IPS-NIHi7 (cell line): ENCODE results near the gene HMCN1.
"Not testable (repeated sequence)": the region's sequence is repeated elsewhere in the genome, so short reads cannot be mapped to it uniquely, and the experiment has no call there.

ENCODE experiments used
- DNase-seq: peaks from one replicate; pipeline ENCODE4 v3.0.0; 2012; ENCODE audit warnings: mixed read lengths; ENCODE audit errors: extremely low spot score

HMCN1 gene

DNA sequence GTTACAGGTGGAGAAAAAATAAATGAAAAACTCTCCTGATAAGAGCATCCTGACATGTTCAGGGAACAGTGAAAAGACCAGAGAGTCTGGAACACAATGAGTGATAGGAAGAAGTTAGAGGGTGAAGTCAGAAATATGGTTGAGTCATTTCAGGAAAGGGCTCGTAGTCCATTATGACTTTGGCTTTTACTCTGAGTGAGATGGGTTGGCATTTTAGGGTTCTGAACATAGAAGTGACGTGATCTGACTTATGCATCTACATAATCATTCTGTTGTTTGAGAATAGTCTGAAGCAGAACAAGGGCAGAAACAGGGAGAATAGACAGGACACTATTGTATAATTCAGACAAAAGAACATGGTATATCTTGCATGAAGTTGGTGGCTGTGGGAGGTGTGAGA lies 5.8 kb downstream of the HMCN1 start:
- no peak for DNase-seq

- DNase-seq, result no peak
These were observed 7.4 kb downstream of the HMCN1 start for GRCh38 chr1:185741551-185741950.

DNA sequence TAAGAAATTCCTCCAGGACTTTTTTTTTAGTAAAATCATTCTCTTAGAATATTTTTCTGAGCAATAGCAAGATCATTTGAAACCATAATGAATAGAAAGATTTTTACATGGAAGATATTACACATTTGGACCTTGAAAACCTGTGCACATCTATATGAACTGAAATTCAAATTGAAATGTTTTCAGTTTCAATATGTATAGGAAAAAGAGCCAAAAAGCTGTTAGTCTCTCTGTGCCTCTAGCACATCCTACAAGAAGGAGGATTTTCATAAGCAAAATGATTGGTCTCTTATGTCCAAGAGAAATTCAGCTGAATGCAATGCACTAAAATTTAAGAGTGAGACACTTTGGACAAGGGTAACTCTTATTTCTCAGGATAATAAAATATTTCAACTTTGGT lies 8.2 kb downstream of the HMCN1 start:
- DNase-seq, result no peak

DNA sequence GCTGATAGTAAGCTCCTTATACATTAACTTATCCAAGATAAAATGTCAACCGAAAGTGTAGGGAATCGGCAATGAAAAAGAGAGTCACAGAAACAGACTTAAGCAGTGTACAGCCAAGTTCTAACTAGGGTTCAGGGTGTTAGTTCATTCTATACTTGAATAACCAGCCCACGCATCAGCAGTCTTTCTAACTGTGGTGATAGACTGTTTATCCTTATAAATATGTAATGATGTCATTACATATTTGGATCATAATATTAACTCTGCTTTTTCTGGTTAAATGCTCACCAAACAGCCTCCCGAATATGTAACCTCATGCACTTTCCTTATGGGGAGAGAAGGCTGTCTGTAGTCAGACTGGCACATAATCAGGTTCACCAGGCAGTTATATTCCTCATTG lies 11.0 kb downstream of the HMCN1 start:
- DNase-seq, result no peak

- no peak for DNase-seq
These were observed 24.9 kb downstream of the HMCN1 start for GRCh38 chr1:185759061-185759460.

- DNase-seq, result no peak
These were observed 27.6 kb downstream of the HMCN1 start for GRCh38 chr1:185761841-185762240.

GRCh38 chr1:185767508-185768120 lies 33.4 kb downstream of the HMCN1 start:
- no peak for DNase-seq

DNA sequence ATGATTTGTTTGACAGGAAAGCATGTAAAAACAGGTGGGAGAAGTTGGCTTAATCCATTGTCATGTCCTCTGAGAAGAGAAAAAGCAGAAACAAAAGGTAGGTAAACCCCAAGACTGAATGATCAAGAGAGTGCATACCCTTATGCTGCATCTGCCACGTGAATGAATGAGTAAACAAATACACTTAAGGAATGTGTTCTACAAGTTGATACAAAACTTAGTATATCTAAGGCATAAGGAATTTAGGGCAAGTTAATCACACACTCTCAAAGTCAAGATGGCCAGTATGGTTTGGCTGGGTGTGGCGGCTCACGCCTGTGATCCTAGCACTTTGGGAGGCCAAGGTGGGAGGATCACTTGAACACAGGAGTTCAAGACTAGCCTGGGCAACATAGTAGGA lies 34.2 kb downstream of the HMCN1 start:
- no peak for DNase-seq

GRCh38 chr1:185769136-185769535 lies 34.9 kb downstream of the HMCN1 start:
- DNase-seq, result no peak

DNA sequence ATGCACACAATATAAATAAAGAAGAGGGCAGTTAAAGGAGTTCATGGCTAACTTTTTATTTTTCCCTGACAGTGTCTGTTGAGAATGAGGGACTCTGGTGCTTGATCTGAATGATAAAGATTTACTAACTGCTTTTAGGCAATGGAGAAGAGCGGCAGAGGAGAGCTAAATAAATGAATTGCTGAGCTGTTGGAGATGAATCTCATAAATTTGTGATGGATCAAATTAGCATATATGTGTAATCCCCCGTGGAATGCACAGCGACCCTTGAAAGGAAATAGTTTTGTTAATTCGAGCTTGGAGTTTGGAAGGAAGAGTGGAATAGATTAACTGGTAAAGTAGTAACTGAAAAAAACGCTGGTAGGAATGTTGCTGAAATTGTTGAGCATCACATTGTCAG lies 40.2 kb downstream of the HMCN1 start:
- no peak for DNase-seq

GRCh38 chr1:185775501-185775900 lies 41.3 kb downstream of the HMCN1 start:
- no peak for DNase-seq

GRCh38 chr1:185776522-185776921 lies 42.3 kb downstream of the HMCN1 start:
- DNase-seq, result no peak

GRCh38 chr1:185783860-185784259 lies 49.7 kb downstream of the HMCN1 start:
- DNase-seq, result not testable (repeated sequence)

- no peak for DNase-seq
These were observed 51.4 kb downstream of the HMCN1 start for GRCh38 chr1:185785586-185785985.

DNA sequence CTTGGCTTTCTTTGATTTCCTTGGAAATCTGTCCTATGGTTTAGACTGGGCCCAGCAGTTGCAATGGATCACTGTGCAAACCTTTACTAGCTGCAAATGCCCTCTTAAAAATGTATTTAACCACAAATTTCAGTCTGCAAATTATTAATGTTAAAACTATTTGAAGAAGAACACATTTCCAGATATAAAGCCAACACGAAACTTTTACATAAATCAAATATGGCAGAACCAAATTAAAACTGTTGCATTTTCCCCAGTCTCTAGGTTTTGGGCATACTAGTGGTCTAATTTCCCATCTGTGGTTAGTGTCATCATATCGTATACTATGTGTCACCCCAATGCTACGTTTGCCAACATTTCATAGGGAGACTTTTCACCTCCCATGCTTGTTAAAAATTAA lies 52.3 kb downstream of the HMCN1 start:
- no peak for DNase-seq

DNA sequence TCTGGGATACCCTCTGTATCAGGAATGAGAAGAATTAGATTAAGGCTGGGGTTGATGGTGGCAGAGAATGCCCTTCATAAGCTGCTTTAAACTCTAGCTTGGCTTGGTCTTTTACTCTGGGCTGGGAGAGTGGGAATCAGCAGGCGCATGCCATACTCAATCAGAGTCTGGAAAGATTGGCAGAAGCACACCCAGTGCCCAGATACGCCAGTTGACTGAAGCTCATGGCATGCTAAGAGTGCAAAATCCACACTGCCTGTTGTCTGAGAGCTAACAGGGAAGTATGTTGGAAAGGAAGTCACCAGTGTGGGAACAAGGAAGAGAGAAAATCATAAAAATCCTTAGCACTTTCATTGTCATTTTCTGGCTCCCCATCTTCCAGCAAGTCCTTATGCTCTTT lies 53.0 kb downstream of the HMCN1 start:
- no peak for DNase-seq

GRCh38 chr1:185788386-185788785 lies 54.2 kb downstream of the HMCN1 start:
- DNase-seq, result no peak

DNA sequence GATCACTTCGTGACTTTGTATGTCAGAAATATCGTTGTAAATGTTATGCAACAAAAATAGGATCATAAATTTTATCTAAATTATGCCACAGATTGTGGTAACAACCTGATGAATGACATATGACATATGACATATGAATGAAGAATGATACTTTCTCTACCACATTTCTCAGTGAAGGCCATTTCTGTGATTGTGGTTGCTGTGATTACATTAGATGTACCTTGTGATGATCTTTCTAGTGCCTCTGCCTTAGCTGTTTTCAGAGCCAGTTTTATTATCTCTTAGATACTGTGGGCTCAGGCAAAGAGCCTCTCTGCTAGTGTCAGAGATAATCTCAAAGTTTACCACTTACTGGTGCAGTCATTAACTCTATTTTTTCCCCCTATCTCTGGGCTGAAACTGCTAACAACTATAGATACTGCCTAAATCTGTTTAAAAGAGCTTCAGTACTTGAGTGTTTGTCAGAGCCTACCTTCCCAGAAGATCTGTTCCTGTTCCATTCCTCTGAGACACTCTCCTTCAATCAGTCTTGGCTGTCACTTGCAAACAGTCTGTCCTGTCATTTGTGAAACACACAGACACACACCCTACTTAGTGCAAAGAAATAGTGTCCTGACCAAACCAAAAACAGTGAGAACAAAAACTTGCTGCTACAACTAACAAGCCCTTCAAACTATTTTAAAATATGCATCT lies 55.5 kb downstream of the HMCN1 start:
- peak; percentile 16 for DNase-seq

DNA sequence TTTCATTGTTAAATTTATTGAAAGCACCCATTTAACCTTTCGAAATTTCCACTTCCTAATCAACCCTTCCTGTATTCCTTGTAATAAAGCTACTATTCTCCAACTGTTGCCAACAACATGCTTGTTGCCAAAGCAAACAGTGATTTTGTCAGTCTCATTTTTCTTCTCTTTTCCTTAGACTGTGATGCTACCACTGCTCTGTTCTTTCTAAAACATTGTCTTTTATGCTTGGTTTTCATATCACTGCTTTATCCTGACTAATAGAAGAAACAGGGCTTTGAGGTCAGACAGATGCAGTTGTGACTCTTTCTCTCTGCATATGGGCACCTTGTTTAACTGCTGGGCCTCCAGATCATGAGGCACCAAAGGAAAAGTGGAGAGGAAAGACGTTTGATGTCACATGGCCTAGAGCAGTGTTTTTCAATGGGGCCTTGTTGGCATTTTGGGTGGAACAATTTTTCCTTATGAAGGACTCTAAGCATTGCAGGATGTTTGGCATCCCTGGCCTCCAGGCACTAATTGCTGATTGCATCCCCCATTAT lies 56.1 kb downstream of the HMCN1 start:
- no peak for DNase-seq

DNA sequence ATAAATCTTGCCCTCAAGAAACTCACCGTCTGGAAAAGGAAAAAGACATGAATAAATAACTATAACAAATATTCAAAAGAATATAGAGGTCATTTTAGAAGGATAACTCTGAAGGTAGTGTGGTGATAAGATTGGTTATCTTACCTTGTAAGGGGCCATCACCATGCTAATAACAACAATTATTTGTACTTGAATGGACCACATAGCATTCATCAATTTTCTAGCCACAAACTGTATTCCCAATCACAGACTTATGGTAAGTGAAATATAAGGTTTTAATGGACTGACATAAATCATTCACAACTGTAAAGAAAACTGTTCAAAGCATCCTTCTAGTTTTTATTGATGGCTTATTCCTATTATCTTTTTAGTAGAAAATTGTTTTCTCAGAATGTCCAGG lies 57.8 kb downstream of the HMCN1 start:
- DNase-seq, result no peak

- not testable (repeated sequence) for DNase-seq
These were observed 60.3 kb downstream of the HMCN1 start for GRCh38 chr1:185794495-185794894.

GRCh38 chr1:185795181-185795580 lies 61.0 kb downstream of the HMCN1 start:
- no peak for DNase-seq

DNA sequence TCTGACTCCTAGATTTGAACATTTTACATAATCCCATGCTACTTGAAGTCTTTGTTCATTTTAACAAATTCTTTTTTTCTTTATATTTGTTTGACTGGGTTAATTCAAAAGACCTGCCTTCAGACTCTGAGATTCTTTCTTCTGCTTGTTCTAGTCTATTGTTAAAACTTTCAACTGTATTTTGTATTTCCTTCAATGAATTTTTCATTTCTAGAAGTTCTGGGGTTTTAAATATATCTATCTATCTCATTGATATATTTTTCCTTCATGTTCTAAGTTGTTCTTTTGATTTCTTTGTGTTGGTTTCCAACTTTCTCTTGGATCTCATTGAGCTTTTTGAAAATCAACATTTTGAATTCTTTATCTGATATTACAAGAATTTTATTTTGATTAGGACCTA lies 64.3 kb downstream of the HMCN1 start:
- DNase-seq, result no peak

GRCh38 chr1:185803241-185803640 lies 69.0 kb downstream of the HMCN1 start:
- no peak for DNase-seq
